Esophagus muscularis mucosa (tissue), 3 donors: ENCODE measurements around the gene POMT2.

ENCODE experiments used
- CTCF ChIP-seq, 3 experiments: fragments of 200-600 bp in 2 of 3; fragments of 450-650 bp in 1 of 3; sonication (generic) in 2 of 3; IDR thresholded peaks; one replicate each; pipeline ENCODE4 v1.5.1; 2017 to 2019; ENCODE audit warnings: antibody characterized with exemption in 3 of 3, mild to moderate bottlenecking in 2 of 3, moderate library complexity in 1 of 3
- POLR2AphosphoS5 ChIP-seq, 2 donors: sonication (generic); formaldehyde crosslinking; IDR thresholded peaks; one replicate each; pipeline ENCODE4 v1.6.1; 2017; ENCODE audit warnings: antibody characterized with exemption in 2 of 2

DNA sequence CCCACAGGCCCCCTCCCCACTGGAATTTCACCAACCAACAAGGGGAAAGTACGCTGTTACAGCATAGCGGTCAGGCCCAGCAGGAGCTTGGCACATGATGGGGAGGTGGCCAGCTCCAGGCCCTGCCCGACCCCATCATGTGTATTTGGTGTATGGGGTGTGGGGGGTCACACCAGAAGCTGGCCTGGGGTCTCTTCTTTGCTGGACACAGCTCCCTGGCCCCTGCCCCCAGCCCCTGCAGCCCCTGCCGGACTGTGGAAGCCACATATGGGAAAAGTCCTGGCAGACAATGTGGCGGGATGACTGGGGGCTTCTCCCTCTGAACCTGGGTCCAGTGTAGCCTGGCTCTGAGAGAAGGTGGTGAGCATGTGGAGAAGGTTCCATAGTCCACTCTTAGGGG is 62.1 kb downstream of the POMT2 start:
- no peak for TF ChIP-seq POLR2AphosphoS5 (IDR thresholded peaks at IDR 0.05)
- no peak for TF ChIP-seq CTCF (IDR thresholded peaks at IDR 0.05)
